AG09309 (cell line): ENCODE measurements around the gene CFAP20DC.

Experiments
- DNase-seq: peaks from one replicate; pipeline ENCODE4 v3.0.0-alpha.2; 2010; ENCODE audit warnings: low read depth
- H3K4me3 ChIP-seq: 2 replicates; pipeline ENCODE4 v1.5.1; 2011; ENCODE audit warnings: mild to moderate bottlenecking, low read depth, low read length, moderate library complexity; ENCODE audit not compliant: control insufficient read depth
- CTCF ChIP-seq: IDR thresholded peaks from 2 replicates; pipeline ENCODE4 v1.5.1; 2011; ENCODE audit warnings: mild to moderate bottlenecking, low read depth, low read length, inconsistent platforms; ENCODE audit not compliant: insufficient read depth, control insufficient read depth; ENCODE audit errors: missing control alignments

CFAP20DC gene

GRCh38 chr3:59040902-59041301 lies 8.9 kb downstream of the CFAP20DC start:
- no peak for DNase-seq
- TF ChIP-seq CTCF = no peak
- H3K4me3 ChIP-seq = no peak overlapping the region

- H3K4me3 ChIP-seq = no peak overlapping the region
- no peak for DNase-seq
- TF ChIP-seq CTCF = no peak
Measured at GRCh38 chr3:59027607-59028006, 22.2 kb downstream of the CFAP20DC start.

- no peak for DNase-seq
- TF ChIP-seq CTCF = no peak
- H3K4me3 ChIP-seq = no peak overlapping the region
Measured at GRCh38 chr3:59023612-59024011, 26.2 kb downstream of the CFAP20DC start.

GRCh38 chr3:59017617-59017984 lies 32.2 kb downstream of the CFAP20DC start:
- no peak for TF ChIP-seq CTCF

GRCh38 chr3:59016930-59017616 lies 32.8 kb downstream of the CFAP20DC start:
- H3K4me3 ChIP-seq = no peak overlapping the region
- no peak for DNase-seq
- no peak for TF ChIP-seq CTCF

More at GRCh38 chr3:59017617-59017984, 32.2 kb downstream of the CFAP20DC start:
- DNase-seq = no peak
- H3K4me3 ChIP-seq = no peak overlapping the region

GRCh38 chr3:59013611-59014010 lies 36.2 kb downstream of the CFAP20DC start:
- TF ChIP-seq CTCF = no peak
- H3K4me3 ChIP-seq = no peak overlapping the region
- DNase-seq = no peak
